ENCODE measurements around the gene E4F1.

E4F1 gene

DNA sequence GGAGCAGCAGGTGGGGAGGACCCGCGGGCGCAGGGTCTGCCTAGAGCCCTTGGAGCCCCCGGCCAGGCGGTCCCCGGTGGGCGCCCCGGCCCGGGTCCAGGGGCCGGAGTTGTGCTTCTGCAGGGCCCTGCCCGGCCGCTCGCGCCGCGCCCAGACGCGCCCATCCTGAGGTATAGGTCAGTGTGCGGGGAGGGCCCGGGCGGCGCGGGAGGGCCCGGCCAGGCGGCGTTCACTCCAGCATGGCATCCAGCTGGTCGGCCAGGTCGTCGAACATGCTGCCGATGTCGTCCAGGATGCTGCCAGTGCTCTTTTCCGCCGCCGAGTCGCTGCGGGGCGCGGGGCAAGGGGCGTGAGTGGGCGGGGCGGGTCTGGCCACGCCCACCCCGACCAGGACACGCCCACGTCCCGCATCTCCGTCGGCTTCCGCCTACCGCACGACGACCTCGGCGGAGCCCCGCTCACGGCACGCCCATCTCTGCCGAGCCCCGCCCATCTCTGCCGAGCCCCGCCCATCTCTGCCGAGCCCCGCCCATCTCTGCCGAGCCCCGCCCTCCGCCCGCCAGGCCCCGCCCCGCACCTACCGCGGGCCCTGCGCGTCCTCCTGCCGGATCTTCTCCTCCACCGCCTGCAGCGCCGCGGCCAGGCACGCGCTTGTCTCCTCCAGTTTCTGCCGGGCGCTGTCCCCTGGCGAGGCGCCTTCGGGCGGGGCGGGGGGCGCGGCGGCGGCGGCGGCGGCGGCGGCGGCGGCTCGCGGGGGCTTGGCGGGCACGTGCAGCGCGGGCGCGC, 44.9 kb upstream of the E4F1 start:
- 0 out of 2 replicates have a peak, but pooled peaks have one; percentile 9 for TF ChIP-seq CTCF (IDR thresholded peaks at IDR 0.05)
- no peak for TF ChIP-seq ZFX (IDR thresholded peaks at IDR 0.05; ENCODE audit: borderline replicate concordance)
- peak overlapping the region; percentile 73 for H3K27ac ChIP-seq

DNA sequence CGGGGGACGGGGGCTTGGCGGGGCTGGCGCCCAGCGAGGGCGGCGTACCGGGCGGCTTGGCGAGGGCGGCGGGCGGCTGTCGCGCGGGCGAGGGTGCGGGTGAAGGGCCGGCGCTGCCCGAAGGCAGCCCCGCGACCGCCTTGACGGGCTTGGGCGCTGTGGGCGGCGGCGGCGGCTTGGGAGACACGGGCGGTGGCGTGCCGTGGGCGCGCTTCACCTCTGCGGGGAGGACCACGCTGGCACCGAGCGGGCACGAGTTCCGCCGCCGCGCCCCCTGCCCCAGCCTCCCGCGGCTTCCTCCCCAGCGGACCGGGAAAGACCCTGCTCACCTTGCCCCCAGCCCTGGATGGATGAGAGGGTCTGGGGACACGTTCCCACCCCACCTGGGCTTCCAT, 44.3 kb upstream of the E4F1 start:
- TF ChIP-seq ZFX (IDR thresholded peaks at IDR 0.05; ENCODE audit: borderline replicate concordance) (no peak), CTCF (IDR thresholded peaks at IDR 0.05) (no peak)
- H3K27ac ChIP-seq, result peak overlapping the region; percentile 73

DNA sequence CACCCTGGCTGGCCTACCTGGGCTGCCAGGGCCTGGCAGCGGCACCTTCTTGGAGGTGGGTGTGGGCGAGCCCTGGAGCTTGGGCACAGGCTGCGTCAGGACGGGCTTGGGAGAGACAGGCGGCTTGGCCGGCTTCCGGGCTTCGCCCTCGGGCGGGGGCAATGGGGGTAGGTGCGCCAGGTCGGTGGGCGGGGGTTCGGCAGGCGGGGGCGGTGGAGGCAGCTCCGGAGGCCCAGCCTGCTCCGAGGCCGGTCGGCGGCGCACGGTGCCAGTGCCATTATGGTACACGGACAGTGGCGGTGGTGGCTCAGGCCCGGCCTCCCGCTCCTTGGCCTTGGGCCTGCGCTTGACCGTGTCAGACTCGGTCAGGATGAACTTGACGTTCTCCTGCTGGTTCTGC, 43.8 kb upstream of the E4F1 start:
- H3K27ac ChIP-seq, result peak overlapping the region; percentile 73
- no peak for TF ChIP-seq ZFX (IDR thresholded peaks at IDR 0.05; ENCODE audit: borderline replicate concordance)
- TF ChIP-seq CTCF (IDR thresholded peaks at IDR 0.05), result no peak

DNA sequence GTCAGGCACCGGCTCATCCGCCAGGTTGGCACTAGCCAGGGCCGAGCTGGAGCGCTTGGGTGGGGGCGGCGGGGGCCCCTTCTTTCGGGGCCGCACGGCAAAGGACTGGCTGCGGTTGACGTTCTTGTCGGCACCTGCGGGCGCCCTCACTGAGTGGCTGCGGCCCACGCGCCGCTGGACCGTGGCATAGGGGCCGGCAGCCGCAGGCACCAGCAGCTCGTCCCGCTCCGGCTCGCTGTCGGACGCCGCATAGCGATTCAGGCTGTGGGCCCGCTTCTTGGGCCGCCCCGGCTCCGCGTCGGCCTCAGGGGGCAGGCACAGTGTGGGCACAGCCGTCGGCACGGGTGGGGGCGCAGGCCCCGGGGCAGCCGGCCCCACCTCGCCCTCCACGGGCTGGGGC, 42.9 kb upstream of the E4F1 start:
- TF ChIP-seq CTCF (IDR thresholded peaks at IDR 0.05) (no peak), ZFX (IDR thresholded peaks at IDR 0.05; ENCODE audit: borderline replicate concordance) (no peak)
- H3K27ac ChIP-seq, result no peak overlapping the region

DNA sequence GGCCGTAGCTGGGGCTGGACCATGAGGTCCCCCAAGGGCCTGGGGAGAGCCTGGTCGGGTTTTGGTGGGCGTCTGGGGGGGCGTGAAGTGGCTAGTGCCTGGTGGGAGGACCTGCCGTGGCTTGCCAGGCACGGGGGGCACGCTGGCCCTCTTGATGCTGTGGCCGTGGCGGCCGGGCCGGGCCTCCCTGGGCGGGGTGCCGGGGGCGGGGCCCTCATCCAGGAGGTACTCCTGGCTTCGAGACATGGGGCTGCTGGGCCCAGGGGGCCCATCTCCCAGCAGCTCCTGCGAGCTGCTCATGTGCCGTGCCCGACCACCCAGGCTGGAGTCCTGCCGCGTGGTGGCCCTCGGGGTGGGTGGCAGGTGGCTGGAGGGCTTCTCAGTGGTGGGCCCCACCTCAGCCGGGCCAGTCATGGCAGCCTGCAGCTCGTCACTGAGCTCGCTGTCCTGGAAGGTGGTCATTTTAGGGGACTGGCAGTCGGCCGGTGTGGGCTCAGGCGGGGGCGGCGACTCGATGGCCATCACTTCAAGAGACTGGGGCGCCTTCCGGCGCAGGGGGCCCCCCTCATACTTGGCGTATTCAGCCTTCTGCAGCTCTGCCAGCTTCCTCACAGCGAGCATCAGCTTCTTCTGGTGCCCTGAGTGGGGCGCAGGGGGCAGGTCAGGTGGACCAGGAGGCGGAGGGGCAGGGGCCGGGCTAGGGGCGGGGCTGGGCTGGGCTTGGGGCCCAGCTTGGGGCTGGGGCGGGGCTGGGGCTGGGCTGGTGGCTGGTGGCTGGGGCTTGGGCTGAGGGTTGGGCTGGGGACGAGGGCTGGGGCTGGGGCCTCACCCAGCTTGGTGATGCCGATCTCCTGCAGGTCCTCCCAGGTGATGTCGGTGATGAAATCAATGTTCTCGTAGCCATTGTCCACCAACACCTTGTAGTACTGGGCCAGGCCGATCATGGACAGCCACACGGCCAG, 42.1 kb upstream of the E4F1 start:
- TF ChIP-seq ZFX (IDR thresholded peaks at IDR 0.05; ENCODE audit: borderline replicate concordance), result no peak
- no peak for TF ChIP-seq CTCF (IDR thresholded peaks at IDR 0.05)
- no peak overlapping the region for H3K27ac ChIP-seq

- TF ChIP-seq CTCF (IDR thresholded peaks at IDR 0.05), result no peak
- no peak for TF ChIP-seq ZFX (IDR thresholded peaks at IDR 0.05; ENCODE audit: borderline replicate concordance)
- no peak overlapping the region for H3K27ac ChIP-seq
These were observed 41.4 kb upstream of the E4F1 start for GRCh38 chr16:2181952-2182351.

Measured in 22Rv1 (cell line).